ENCODE results near the gene CPT1A.
A peak's percentile ranks its signal among the peaks of the same experiment; 100 is the strongest.

The CPT1A gene

DNA sequence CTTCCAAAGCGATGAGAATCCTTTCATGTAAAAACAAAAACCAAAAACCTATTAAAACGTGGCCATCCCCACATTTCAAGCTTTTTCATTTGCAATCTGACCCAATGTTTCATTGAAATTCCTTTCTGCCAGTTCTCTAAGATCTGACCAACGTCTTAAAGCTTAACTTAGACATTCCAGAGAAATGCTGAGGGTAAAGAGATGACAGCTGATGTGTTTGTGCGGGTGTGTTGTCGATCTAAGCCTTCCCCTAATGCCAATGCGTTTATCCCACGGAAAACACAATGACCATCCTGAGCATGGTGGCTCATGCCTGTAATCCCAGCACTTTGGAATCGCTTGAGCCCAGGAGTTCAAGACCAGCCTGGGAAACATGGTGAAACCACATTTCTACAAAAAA, 84.0 kb downstream of the CPT1A start:
- no peak for DNase-seq (ENCODE audit: low read depth)

DNA sequence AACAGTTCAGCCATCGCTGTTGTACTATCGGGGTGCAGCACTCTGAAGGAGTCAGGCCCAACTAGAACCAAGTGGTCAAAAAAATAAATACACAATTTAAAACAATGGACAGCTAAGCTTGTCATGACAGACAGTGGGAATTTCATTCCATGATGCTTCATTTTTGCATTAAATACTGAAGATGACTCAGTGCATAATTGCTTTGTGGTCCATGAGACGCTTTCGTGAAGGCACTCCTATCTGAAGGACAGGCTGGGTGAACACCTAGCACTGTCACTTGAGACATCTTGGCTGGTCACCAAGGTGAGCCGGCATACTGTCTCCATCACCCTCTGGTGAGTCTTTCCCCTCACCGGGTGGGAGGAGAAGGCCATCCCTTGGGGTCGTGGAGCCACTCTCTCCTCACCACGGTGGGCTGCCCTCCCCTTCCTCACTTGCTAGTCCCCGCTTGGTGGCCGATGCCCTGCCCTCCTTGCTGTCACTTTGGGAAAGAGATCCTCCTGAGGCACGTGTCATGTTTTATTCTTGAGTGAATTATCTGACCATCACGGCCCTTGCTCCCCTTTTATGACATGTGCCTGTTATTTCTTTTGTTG, 85.4 kb downstream of the CPT1A start:
- DNase-seq (ENCODE audit: low read depth) = no peak

DNA sequence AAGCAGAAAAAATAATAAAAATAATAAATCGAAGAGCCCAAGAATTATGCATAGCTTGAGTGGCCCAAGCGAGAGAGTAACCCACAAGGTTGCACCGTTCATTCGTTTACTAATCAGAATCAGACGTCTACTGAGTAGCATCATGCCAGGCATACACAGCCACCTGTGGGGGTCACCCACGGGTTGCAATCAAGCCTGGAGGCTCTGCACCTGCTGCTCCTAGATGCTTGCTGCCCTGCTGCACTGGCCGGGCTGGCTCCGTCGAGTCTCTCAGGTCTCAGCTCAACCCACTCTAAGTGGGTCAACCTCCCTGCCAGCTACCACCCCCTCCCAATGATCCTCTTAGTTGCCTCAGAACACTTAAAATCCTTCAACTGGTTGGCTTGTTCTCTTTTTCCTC, 88.4 kb downstream of the CPT1A start:
- DNase-seq (ENCODE audit: low read depth) = no peak

DNA sequence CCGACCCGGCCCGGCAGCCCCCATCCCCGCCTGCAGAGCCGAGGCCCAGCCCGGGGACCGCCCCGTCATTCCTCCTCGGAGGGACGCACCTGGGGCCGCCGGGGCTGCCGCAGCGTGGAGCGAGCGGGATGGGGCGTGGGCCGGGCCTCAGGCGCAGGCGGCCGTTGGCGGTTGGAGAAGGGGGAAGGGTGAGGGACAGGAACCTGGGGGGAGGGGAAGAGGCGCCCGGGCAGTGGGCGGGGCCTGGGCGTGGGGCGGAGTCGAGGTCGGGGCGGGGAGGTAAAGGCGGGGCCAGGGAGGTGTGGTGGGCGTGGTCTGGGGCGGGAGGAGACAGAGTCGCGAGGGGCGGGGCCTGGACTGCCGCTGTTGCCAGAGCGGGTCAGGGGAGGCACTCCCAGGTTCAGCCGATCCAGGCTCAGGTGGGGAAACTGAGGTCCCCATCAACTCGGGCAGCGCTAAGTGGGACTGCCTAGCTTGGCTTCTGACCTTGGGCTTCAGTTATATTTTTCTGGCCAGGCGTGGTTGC, 90.3 kb downstream of the CPT1A start, which contains the start of gene TESMIN:
TSS of gene TESMIN (minus strand) at position 190 of the 526 bp plus-strand sequence. CDS start 860 bp downstream, outside the sequence.
- peak; percentile 46 for DNase-seq (ENCODE audit: low read depth)

DNA sequence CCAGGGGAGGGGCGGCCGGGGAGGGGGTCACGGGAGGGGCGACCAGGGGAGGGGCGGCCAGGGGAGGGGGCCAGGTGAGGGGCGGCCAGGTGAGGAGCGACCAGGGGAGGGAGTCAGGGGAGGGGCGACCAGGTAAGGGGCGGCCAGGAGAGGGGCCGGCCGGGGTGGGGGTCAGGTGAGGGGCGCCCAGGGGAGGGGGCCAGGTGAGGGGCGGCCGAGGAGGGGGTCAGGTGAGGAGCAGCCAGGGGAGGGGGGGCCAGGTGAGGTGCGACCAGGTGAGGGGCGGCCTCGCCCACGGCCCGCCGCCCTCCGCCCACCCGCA, 90.8 kb downstream of the CPT1A start:
- no peak for DNase-seq (ENCODE audit: low read depth)

DNA sequence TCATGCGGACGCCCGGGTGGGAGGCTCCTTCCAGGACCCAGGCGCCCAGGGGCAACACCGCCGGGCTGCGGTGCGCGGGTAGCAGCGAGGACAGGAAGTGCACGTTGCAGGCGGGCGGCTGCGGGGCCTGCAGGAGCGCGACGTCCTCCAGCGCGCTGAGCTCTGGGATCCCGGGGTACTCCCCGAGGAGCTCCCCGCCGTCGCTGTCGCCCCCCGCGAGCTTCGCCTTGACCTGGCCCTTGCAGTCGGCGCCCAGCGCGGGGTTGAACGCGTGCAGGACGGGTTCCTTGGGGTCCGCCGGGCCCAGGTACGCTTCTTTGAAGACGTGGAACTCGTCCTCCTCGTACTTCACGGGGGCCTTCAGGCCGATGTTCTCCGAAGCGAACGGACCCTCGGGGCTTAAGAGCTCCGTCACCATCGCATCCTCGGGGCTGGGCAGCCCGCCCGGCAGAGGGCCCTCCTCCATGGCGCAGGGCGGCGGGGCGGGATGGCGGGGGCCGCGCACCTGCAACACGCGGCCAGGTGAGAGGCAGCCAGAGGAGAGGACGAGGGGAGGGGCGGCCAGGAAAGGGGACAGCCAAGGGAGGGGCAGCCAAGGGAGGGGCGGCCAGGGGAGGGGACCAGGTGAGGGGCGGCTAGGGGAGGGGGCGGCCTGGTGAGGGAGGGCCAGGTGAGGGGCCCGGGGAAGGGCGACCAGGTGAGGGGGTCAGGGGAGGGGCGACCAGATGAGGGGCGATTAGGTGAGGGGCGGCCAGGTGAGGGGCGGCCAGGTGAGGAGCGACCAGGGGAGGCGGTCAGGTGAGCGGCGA, 91.3 kb downstream of the CPT1A start:
- no peak for DNase-seq (ENCODE audit: low read depth)

DNA sequence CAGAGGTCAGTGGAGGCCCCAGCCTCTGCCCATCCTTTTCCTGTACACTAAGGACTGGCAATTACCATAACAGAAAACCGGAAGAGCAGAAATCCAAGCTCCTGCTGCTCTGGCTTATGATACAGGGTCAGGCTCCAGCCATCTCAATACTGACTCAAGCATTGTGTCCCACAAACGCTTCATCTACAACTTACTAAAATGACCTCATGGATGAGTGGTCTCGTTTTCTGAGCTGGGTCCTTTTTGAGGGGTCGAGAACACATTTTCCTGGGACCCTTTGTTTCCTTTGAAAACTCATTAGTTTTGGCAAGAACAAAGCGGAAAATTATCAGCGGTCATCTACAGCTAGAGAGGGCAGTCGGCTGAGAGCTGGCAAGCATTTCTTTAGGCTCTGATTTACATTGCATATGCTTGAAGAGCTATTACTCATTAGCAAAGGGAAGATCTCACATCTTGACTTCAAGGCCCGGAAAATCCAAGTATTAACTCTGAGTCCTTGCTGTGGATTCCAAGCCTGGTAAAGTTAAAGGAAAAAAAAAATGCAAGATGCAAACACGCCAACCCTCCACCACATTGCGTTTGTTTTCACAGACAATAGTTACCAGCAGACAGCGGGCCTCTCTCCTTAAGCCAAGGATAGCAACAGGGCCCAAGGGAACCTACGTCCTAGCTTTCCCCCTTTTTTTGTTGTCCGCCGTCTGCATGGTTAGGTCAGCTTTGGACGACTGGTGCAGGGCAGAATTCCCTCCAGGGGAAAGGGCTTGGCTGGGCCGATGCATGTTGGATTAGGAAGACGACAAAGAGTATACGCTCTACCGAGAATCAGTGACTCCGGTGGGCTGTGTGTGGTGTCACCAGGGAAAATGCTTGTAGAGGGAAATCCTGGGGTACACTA, 92.2 kb downstream of the CPT1A start:
- DNase-seq (ENCODE audit: low read depth) = no peak

DNA sequence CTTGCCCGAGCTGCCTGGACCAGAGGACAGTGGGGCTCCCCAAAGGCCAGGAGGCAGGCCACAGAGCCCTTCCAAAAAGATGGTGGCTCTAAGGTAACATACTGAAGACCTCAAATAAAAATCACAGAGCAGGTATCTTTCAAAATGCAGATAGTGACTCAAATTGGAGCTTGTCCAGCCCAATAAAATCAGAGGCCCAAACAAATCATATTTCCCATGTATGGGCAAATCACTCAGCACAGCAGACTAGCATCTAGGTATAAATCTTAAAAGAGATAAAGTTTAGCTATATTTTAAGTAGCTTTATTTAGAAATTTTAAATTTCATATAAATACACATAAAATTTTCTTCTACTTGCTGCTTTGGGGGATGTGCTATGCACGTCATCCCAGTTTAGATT, 93.7 kb downstream of the CPT1A start:
- no peak for DNase-seq (ENCODE audit: low read depth)

DNA sequence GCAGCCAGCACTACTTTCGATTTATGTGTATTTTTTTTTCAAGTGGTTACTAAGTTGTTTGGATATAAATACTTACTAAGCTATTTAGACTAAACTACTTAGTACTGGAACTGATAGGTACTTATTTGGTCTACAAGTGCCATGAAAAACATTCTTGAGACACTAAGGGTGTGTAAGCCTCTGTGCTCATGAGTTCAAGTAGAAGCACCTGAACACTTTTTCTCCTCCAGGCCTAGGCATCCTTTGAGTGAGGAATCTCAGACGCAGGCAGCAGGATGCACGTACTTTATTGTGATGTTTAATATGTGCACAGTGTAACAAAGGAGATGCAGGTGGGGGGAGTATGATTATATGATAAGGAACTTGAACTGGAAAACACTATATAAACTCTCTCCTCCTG, 98.2 kb downstream of the CPT1A start:
- DNase-seq (ENCODE audit: low read depth) = no peak

DNA sequence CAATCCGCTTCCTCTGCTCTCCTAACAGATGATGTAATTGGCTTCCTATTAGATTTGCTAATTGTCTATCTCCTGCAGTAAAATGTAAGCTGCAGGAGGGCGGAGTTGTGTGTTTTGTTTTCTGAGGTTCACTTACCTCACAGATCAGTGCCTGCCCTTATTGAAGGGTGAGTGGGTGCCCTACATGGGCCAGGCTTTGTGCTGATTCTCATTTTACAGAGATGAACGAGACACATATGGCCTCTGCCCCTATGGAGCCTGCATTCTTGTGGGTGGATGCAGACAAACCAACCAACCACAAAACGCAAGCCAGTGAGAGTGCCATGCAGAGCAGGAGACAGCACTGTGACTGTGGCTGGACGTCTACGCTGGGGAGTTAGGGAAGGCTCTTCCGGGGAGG, 100.3 kb downstream of the CPT1A start:
- no peak for DNase-seq (ENCODE audit: low read depth)

DNA sequence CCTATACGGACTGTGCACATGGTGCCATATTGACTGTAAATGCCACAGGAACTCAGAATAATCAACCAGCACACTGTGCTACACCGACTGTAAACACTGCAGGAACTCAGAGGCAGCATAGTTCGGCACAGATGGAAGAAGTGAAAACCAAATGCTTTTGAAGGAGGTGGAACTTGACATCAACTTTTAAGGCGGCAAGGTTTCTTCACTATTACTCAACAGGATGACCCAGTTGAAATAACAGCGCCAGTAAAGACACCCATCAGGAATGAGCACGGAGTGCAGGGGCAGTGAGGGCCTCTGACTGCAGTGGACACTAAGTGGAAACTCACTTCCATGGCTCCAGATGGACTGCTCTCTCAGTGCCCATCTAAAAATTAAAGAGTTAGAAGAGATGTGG, 106.1 kb downstream of the CPT1A start:
- DNase-seq (ENCODE audit: low read depth) = no peak

DNA sequence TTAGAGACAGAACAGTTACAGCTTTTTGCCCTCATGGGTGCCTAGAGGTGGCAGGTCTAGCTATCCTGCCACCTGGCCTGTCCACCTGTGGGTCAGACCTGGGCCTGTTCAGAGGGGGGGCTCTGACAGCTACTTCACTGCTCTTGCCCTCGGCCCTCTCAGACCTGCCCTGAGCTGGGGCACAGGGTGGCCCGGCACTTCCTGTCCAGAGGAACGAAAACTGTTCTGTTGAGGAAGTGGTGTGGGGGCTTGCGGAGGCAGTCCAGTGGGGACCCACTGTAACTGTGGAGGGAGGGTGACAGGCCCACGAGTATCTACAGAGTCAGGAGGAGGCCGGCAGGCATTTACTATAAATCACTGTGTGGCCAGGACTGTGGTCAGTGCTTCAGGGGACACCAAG, 106.6 kb downstream of the CPT1A start:
- no peak for DNase-seq (ENCODE audit: low read depth)

DNA sequence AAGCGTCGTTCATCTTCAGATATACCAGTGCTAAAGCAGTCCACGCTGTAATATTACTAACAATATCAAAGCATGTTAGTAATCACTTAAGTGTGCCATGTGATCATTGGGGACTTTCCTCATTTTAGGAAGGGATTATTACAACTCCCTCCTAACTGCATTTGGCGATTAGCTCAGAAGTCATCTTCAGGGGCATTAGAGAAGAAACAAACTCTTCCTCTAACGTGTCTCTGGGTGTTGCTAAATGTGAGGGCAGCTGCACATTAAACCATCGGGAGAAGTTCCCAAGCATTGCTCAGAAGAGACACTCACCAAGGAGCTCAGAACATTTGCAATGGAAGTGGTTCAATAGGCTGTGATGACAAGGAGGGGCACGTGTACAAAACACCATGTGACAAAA, 107.6 kb downstream of the CPT1A start:
- DNase-seq (ENCODE audit: low read depth) = no peak

DNA sequence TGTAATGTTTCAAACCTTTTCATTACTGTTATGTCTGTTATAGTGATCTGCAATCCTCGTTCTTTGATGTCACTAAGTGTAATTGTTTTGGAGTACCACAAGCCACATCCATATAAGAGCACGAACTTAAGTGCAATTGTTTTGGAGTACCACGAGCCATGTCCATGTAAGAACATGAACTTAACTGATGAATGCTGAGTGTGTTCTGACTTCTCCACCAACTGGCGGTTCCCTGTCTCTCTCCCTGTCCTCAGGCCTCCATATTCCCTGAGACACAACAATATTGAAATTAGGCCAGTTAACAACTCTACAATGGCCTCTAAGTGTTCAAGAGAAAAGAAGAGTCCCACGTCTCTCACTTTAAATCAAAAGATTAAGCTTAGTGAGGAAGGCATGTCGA, 113.9 kb downstream of the CPT1A start:
- DNase-seq (ENCODE audit: low read depth) = no peak

DNA sequence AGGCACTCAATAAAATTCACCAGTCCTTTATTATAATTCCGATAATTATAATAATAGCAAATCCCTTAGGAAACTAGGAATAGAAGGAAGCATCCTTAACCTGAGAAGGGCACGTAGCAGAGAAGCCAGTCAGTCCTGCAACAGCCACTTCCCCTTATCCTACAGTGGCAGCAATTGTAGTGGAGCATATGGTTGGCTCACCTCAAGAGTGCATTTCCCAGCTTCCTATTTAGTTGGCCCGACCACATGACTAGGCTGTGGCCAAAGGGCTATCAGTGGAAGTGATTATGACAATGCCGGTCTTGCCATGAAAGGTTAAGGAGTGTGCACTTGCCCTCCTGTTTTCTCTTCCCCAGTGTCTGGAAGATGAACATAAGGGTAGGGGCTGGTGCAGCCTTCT, 117.4 kb downstream of the CPT1A start:
- no peak for DNase-seq (ENCODE audit: low read depth)

DNA sequence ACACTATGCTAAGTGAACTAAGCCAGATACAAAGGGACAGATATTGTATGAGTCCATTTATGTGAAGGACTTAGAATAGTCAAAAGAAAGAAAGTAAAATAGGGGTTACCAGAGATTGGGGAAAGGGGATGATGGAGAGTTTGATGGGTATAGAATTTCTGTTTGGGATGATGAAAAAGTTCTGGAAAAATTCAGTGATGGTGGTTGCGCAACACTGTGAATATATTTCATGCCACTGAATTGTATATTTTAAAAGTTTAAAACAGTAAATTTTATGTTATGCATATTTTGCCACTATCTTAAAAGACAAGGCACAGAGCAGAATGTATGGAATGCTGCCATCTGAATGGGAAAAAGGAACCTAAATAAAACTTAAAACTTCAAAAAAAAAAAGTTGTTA, 119.6 kb downstream of the CPT1A start:
- no peak for DNase-seq (ENCODE audit: low read depth)

DNA sequence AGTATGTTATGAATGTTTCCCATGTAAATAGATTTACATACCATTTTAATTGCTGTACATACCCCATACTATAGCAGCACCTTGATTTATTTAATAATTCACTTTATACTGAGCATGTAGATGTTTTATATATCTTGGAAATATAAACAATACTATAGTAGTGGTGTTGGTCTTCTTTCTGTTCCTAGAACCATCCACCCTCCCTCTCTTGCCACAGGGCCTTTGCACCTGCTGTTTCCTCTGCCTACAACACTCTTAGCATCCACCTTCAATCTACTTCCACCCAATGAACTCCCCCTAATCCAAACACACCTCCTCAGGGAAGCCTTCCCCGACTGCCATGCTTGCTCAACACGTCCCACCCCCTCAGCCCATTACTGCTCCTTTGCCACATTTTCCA, 120.6 kb downstream of the CPT1A start:
- DNase-seq (ENCODE audit: low read depth) = no peak

DNA sequence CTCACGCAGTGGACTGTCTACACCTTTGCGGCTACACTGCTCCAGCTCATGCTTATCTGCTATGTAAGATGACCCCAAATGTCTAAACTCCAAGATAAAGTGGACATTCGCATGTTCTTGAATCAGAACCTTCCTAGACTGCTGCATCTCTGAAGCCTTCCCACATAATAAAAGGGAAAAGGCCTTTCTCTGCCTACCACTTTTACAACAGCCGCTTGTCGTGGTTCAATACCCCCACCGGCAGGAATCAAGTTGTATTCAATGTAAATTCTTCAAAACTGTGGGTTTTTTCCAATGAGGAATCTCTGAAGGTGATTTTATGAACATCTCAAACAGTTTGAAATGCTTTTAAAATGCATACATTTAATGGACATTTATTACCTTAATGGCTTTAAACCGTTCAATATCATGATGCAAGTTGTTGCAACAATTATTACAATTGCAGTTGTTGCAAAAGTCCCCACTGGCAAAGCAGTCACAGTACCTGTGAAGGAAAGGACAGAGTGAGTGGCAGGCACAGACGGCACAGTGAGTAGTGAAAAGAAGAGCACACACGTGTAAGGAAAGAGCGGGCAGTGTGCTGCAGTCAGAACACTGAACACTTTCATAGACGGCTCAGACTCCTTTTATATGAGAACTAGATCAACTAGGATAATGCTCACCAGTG, 126.1 kb downstream of the CPT1A start:
- DNase-seq (ENCODE audit: low read depth) = no peak

DNA sequence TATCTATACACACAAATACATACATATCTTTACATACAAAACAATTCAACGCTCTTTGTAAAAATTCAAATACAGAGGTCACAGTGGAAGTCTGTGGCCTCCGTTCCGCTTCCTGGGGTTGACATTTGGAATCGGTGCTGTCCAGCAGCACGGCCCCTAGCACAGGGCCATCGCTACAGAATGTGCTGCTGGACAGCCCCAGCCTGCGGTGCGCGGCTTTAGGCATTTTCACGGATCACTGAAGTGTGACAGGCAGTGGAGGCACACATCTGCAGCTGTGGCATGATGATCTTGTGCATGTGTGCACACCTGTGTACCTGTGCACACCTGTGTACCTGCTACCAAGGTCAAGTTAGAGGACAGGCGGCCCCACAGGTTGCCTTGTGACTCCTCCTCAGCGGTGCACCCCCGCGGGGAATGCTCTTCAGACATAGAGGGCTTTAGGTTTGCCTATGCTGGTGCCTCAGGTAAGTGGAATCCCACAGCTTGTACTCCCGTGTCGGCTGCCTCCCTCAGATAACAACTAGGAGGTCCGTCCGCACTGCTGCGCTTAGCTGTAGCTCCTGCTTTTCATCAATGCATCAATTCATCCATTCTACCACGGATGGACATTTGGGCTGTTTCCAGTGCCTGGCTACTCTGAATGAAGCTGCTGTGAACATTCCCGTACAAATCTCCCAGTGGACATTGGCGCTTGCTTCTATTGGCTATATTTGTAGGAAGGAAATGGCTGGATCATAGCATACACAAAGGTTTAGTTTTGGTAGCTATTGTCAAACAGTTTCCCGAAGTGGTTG, 127.5 kb downstream of the CPT1A start:
- DNase-seq (ENCODE audit: low read depth) = no peak

DNA sequence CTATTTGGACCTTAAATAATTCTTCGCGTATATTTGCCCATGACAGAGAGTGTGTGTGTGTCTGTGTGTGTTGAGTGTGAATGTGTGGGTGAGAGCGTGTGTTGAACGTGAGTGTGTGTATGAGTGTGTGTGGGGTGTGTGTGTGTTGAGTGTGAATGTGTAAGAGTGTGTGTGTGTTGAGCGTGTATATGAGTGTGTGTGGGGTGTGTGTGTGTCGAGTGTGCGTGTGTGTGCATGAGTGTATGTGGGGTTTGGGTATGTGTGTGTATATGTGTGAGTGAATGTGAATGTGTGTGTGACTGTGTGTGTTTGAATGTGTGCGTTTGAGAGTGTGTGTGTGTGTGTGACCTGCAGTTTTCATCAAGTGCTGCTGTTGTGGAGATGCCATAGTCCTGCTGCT, 130.6 kb downstream of the CPT1A start:
- DNase-seq (ENCODE audit: low read depth) = no peak

DNA sequence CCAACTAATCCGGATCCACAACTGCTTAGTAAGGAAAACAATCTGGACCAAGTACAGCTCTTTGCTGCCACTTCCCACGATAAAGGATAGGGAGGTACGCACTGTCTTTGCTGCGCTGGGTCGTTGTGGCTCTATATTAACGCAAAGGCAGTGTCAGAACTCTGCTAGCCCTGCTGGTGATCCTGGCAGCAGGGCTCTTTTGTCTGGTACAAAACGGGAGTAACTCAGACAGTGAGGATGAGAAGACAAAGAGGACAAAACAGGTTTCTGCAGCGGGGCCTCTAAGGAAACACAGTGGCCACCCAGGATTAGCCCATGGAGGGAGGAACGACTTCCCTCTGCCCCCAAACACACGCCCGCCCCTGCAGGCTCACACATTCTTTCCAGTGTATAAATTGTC, 131.3 kb downstream of the CPT1A start:
- DNase-seq (ENCODE audit: low read depth) = no peak

Data from HS-27A (cell line).